K562 (cell line): ENCODE results near the gene POLR1H. TPM values are rescaled to one million over a fixed set of nuclear protein-coding genes. Genes with fewer than 3 reads are reported as not detected.

ENCODE experiments used
- CBFA2T2 ChIP-seq: fragments of 450-650 bp; conservative IDR thresholded peaks from 2 replicates; pipeline ENCODE4 v1.6.1; 2017; ENCODE audit warnings: mild to moderate bottlenecking
- DDX20 ChIP-seq: fragments of 450-650 bp; IDR thresholded peaks from 2 replicates; pipeline ENCODE4 v1.6.1; 2016; ENCODE audit warnings: missing genetic modification characterization, low read depth, mild to moderate bottlenecking, missing compliant biosample characterization, moderate library complexity
- ELF4 ChIP-seq: fragments of 450-650 bp; formaldehyde crosslinking; IDR thresholded peaks from 2 replicates; pipeline ENCODE4 v1.4.0; 2022; ENCODE audit warnings: missing genetic modification characterization
- GATA2 ChIP-seq: sonication (generic); formaldehyde crosslinking; IDR thresholded peaks from 2 replicates; pipeline ENCODE4 v1.4.0; 2020; ENCODE audit warnings: mild to moderate bottlenecking, missing genetic modification reagents
- MIER1 ChIP-seq: fragments of 450-650 bp; IDR thresholded peaks from 2 replicates; pipeline ENCODE4 v1.6.1; 2016; ENCODE audit warnings: antibody characterized with exemption, mild to moderate bottlenecking, low read depth
- NCOA6 ChIP-seq: fragments of 450-650 bp; IDR thresholded peaks from 2 replicates; pipeline ENCODE4 v1.6.1; 2017; ENCODE audit warnings: mild to moderate bottlenecking
- SMAD3 ChIP-seq: fragments of 450-650 bp; formaldehyde crosslinking; conservative IDR thresholded peaks from 2 replicates; pipeline ENCODE4 v1.4.0; 2020; ENCODE audit warnings: mild to moderate bottlenecking
- SMC3 ChIP-seq: conservative IDR thresholded peaks from 2 replicates; pipeline ENCODE4 v1.6.1; 2011; ENCODE audit warnings: low read depth, low read length, improper control_type of control experiment; ENCODE audit not compliant: insufficient read depth
- THRAP3 ChIP-seq: fragments of 450-650 bp; IDR thresholded peaks from 2 replicates; pipeline ENCODE4 v1.6.1; 2016; ENCODE audit warnings: mild to moderate bottlenecking, inconsistent platforms, borderline replicate concordance
- ZNF197 ChIP-seq: fragments of 200-800 bp; sonication (Bioruptor generic); IDR thresholded peaks from 2 replicates; pipeline ENCODE4 v1.6.1; 2016; ENCODE audit warnings: low read depth, missing genetic modification characterization, missing compliant biosample characterization
- ZNF696 ChIP-seq: fragments of 250-450 bp; sonication (Bioruptor Pico); conservative IDR thresholded peaks from 2 replicates; pipeline ENCODE4 v1.4.0; 2020; ENCODE audit warnings: mild to moderate bottlenecking, moderate library complexity
- polyA plus RNA-seq, 8 experiments: library from polyadenylated mRNA; depleted of rRNA in 4 of 8; stranded (reverse) in 5 of 8; unstranded in 3 of 8; fragments of >200 nt; fragmentation: Nextera tagmentation in 2 of 8; fragmentation: Illumina TruSeq in 1 of 8; extraction: Ambion mirVana in 2 of 8; extraction: Trizol in 1 of 8; gene quantifications; 2 replicates each; pipeline versions ENCODE4 v1.2.1 to v1.2.3, GENCODE V29; 2011 to 2014; ENCODE audit warnings: inconsistent platforms in 1 of 8, missing spikeins in 1 of 8
- total RNA-seq, 7 experiments: library from RNA; depleted of rRNA in 6 of 7; stranded (reverse); fragments of >200 nt in 6 of 7; fragmentation: Illumina TruSeq in 2 of 7; extraction: Trizol in 2 of 7; gene quantifications; 2 replicates each; pipeline versions ENCODE4 v1.2.1 to v1.2.3, GENCODE V29; 2011 to 2021; ENCODE audit warnings: low replicate concordance in 1 of 7
- TF ChIP-seq, protein P1 (sequence below): fragments of 450-650 bp; conservative IDR thresholded peaks from 2 replicates; pipeline ENCODE4 v1.6.1; 2016; ENCODE audit warnings: missing genetic modification characterization, low read depth, mild to moderate bottlenecking, control low read depth, missing compliant biosample characterization
- TF ChIP-seq, protein P2 (sequence below): sonication (generic); formaldehyde crosslinking; IDR thresholded peaks from 2 replicates; pipeline ENCODE4 v1.8.0; 2022; ENCODE audit warnings: mild to moderate bottlenecking, missing genetic modification reagents
- TF ChIP-seq, protein P3 (sequence below): fragments of 250-450 bp; sonication (Bioruptor Pico); IDR thresholded peaks from 2 replicates; pipeline ENCODE4 v1.4.0; 2020

POLR1H gene
- total and polyA plus RNA-seq, 9 of the 15 experiments (the other 6 are each of a cell fraction or from before 2014, with no cell fraction given), result 92.2 to 333 (median 143) TPM

GRCh38 chr6:30066577-30067459 is 5.8 kb downstream of the POLR1H start, which contains the start of gene PPP1R11 (continued):
- TF ChIP-seq ZNF696 (CRISPR knock-in tag) (no peak), SMC3 (no peak), THRAP3 (no peak), CBFA2T2 (no peak), MIER1 (peak; percentile 76), SMAD3 (CRISPR knock-in tag) (peak; percentile 78), NCOA6 (no peak), ZNF197 (no peak), DDX20 (no peak), GATA2 (CRISPR knock-in tag) (no peak), ELF4 (CRISPR knock-in tag) (peak; percentile 88)
- TF ChIP-seq, protein P1, sequence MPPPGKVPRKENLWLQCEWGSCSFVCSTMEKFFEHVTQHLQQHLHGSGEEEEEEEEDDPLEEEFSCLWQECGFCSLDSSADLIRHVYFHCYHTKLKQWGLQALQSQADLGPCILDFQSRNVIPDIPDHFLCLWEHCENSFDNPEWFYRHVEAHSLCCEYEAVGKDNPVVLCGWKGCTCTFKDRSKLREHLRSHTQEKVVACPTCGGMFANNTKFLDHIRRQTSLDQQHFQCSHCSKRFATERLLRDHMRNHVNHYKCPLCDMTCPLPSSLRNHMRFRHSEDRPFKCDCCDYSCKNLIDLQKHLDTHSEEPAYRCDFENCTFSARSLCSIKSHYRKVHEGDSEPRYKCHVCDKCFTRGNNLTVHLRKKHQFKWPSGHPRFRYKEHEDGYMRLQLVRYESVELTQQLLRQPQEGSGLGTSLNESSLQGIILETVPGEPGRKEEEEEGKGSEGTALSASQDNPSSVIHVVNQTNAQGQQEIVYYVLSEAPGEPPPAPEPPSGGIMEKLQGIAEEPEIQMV (tag), result no peak
- TF ChIP-seq, protein P2, sequence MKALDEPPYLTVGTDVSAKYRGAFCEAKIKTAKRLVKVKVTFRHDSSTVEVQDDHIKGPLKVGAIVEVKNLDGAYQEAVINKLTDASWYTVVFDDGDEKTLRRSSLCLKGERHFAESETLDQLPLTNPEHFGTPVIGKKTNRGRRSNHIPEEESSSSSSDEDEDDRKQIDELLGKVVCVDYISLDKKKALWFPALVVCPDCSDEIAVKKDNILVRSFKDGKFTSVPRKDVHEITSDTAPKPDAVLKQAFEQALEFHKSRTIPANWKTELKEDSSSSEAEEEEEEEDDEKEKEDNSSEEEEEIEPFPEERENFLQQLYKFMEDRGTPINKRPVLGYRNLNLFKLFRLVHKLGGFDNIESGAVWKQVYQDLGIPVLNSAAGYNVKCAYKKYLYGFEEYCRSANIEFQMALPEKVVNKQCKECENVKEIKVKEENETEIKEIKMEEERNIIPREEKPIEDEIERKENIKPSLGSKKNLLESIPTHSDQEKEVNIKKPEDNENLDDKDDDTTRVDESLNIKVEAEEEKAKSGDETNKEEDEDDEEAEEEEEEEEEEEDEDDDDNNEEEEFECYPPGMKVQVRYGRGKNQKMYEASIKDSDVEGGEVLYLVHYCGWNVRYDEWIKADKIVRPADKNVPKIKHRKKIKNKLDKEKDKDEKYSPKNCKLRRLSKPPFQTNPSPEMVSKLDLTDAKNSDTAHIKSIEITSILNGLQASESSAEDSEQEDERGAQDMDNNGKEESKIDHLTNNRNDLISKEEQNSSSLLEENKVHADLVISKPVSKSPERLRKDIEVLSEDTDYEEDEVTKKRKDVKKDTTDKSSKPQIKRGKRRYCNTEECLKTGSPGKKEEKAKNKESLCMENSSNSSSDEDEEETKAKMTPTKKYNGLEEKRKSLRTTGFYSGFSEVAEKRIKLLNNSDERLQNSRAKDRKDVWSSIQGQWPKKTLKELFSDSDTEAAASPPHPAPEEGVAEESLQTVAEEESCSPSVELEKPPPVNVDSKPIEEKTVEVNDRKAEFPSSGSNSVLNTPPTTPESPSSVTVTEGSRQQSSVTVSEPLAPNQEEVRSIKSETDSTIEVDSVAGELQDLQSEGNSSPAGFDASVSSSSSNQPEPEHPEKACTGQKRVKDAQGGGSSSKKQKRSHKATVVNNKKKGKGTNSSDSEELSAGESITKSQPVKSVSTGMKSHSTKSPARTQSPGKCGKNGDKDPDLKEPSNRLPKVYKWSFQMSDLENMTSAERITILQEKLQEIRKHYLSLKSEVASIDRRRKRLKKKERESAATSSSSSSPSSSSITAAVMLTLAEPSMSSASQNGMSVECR (CRISPR knock-in tag), result peak; percentile 93
- TF ChIP-seq, protein P3, sequence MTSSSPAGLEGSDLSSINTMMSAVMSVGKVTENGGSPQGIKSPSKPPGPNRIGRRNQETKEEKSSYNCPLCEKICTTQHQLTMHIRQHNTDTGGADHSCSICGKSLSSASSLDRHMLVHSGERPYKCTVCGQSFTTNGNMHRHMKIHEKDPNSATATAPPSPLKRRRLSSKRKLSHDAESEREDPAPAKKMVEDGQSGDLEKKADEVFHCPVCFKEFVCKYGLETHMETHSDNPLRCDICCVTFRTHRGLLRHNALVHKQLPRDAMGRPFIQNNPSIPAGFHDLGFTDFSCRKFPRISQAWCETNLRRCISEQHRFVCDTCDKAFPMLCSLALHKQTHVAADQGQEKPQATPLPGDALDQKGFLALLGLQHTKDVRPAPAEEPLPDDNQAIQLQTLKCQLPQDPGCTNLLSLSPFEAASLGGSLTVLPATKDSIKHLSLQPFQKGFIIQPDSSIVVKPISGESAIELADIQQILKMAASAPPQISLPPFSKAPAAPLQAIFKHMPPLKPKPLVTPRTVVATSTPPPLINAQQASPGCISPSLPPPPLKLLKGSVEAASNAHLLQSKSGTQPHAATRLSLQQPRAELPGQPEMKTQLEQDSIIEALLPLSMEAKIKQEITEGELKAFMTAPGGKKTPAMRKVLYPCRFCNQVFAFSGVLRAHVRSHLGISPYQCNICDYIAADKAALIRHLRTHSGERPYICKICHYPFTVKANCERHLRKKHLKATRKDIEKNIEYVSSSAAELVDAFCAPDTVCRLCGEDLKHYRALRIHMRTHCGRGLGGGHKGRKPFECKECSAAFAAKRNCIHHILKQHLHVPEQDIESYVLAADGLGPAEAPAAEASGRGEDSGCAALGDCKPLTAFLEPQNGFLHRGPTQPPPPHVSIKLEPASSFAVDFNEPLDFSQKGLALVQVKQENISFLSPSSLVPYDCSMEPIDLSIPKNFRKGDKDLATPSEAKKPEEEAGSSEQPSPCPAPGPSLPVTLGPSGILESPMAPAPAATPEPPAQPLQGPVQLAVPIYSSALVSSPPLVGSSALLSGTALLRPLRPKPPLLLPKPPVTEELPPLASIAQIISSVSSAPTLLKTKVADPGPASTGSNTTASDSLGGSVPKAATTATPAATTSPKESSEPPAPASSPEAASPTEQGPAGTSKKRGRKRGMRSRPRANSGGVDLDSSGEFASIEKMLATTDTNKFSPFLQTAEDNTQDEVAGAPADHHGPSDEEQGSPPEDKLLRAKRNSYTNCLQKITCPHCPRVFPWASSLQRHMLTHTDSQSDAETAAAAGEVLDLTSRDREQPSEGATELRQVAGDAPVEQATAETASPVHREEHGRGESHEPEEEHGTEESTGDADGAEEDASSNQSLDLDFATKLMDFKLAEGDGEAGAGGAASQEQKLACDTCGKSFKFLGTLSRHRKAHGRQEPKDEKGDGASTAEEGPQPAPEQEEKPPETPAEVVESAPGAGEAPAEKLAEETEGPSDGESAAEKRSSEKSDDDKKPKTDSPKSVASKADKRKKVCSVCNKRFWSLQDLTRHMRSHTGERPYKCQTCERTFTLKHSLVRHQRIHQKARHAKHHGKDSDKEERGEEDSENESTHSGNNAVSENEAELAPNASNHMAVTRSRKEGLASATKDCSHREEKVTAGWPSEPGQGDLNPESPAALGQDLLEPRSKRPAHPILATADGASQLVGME (CRISPR knock-in tag), result 0 out of 2 replicates have a peak, but pooled peaks have one; percentile 49
